Suprapubic skin (tissue), 4 donors: Measurements from ENCODE around the gene SLC25A15. TPM values are rescaled to one million over a fixed set of nuclear protein-coding genes. Genes with fewer than 3 reads are reported as not detected.

Experiments
- DNase-seq, 2 donors: peaks; one replicate each; pipeline ENCODE4 v3.0.0-alpha.2; 2019; ENCODE audit warnings: low spot score in 2 of 2
- H3K27ac ChIP-seq: fragments of 200-600 bp; sonication (generic); one replicate; pipeline ENCODE4 v1.5.1; 2019
- H3K27me3 ChIP-seq: fragments of 200-600 bp; sonication (generic); one replicate; pipeline ENCODE4 v1.5.1; 2019
- H3K36me3 ChIP-seq: fragments of 200-600 bp; sonication (generic); one replicate; pipeline ENCODE4 v1.5.1; 2019
- H3K4me1 ChIP-seq: fragments of 200-600 bp; sonication (generic); one replicate; pipeline ENCODE4 v1.5.1; 2019
- H3K4me3 ChIP-seq: fragments of 200-600 bp; sonication (generic); one replicate; pipeline ENCODE4 v1.5.1; 2019; ENCODE audit warnings: mild to moderate bottlenecking
- H3K9me3 ChIP-seq: fragments of 200-600 bp; sonication (generic); one replicate; pipeline ENCODE4 v1.5.1; 2019
- EP300 ChIP-seq: sonication (generic); formaldehyde crosslinking; IDR thresholded peaks from one replicate; pipeline ENCODE4 v1.6.1; 2017; ENCODE audit warnings: antibody characterized with exemption
- POLR2A ChIP-seq, 2 donors: fragments of 450-650 bp; IDR thresholded peaks; one replicate each; pipeline ENCODE4 v1.6.1; 2017; ENCODE audit warnings: antibody characterized with exemption in 2 of 2, mild to moderate bottlenecking in 2 of 2, moderate library complexity in 2 of 2
- POLR2AphosphoS5 ChIP-seq, 3 donors: sonication (generic); formaldehyde crosslinking; IDR thresholded peaks; one replicate each; pipeline ENCODE4 v1.6.1; 2017; ENCODE audit warnings: antibody characterized with exemption in 3 of 3
- WGBS: methylation state at CpG from one replicate; pipeline ENCODE4 v1.1.5; 2018; 5-methylcytosine and 5-hydroxymethylcytosine counted together
- total RNA-seq, 4 donors: library from RNA; depleted of rRNA; stranded (reverse); fragments of >200 nt; gene quantifications; one replicate each; pipeline ENCODE4 v1.1.0, GENCODE V29; 2016
- TF ChIP-seq, protein P1 (sequence below), 2 donors: fragments of 200-600 bp in 1 of 2; fragments of 450-650 bp in 1 of 2; sonication (generic) in 1 of 2; IDR thresholded peaks; one replicate each; pipeline ENCODE4 v1.5.1; 2016 to 2019; ENCODE audit warnings: antibody characterized with exemption in 2 of 2, mild to moderate bottlenecking in 1 of 2, moderate library complexity in 1 of 2

Gene SLC25A15
- total RNA-seq, 4 donors from 2014 or later = 4.2 to 12.1 (median 6.6) TPM

DNA sequence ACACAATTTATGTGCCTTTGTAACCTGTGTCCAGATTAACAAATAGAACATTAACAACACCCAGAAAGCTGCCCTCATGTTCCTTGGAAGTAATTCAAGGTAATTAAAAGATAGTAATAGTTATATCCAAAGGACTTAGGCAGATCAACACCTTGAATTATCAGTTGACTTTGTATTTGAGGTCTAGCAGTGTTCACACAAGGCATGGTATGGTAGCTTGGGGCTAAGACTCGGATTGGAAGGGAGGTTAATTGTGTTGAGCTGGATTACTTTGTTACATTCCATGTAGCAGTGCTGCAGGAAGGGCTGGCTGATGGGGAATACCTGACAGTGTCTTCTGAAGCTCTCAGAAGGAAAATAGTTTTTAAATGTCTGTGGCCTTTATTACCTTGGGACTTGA, 16.8 kb downstream of the SLC25A15 start:
- peaks cover 42% of the 10 kb centered on the region for H3K36me3 ChIP-seq
- no peak for TF ChIP-seq EP300
- TF ChIP-seq, protein P1, sequence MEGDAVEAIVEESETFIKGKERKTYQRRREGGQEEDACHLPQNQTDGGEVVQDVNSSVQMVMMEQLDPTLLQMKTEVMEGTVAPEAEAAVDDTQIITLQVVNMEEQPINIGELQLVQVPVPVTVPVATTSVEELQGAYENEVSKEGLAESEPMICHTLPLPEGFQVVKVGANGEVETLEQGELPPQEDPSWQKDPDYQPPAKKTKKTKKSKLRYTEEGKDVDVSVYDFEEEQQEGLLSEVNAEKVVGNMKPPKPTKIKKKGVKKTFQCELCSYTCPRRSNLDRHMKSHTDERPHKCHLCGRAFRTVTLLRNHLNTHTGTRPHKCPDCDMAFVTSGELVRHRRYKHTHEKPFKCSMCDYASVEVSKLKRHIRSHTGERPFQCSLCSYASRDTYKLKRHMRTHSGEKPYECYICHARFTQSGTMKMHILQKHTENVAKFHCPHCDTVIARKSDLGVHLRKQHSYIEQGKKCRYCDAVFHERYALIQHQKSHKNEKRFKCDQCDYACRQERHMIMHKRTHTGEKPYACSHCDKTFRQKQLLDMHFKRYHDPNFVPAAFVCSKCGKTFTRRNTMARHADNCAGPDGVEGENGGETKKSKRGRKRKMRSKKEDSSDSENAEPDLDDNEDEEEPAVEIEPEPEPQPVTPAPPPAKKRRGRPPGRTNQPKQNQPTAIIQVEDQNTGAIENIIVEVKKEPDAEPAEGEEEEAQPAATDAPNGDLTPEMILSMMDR (IDR thresholded peaks at IDR 0.05) = no peak
- no peak for TF ChIP-seq POLR2AphosphoS5 (IDR thresholded peaks at IDR 0.05)
- no peak for TF ChIP-seq POLR2A (IDR thresholded peaks at IDR 0.05)
- WGBS = 95% methylated on average over 1 of the region's 1 CpG

DNA sequence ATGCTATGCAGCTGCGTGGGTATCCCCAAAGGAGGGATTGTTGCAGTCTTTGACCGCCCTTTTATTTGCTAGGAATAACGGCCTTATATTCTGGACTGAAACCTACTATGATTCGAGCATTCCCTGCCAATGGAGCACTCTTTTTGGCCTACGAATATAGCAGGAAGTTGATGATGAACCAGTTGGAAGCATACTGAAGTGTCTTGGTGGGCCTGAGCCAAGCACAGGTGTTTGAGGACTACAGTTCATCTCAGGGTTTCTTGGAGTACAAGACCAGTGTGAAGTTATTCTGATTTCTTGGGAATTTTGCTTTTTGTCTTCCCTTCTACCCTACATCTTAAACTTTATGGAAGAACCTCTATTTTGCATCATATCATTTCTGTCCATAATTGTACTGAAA, 20.1 kb downstream of the SLC25A15 start:
- 95% methylated on average over 5 of the region's 5 CpGs for WGBS
- H3K4me3 ChIP-seq = no peak overlapping the region
- TF ChIP-seq POLR2A (IDR thresholded peaks at IDR 0.05) = no peak
- no peaks in the 10 kb centered on the region for H3K27me3 ChIP-seq
- H3K27ac ChIP-seq = no peak overlapping the region
- H3K9me3 ChIP-seq = no peaks in the 10 kb centered on the region
- no peaks in the 10 kb centered on the region for H3K4me1 ChIP-seq
- H3K36me3 ChIP-seq = peaks cover 53% of the 10 kb centered on the region
- no peak for DNase-seq

More for the DNA sequence above, 16.8 kb downstream of the SLC25A15 start:
- Histone ChIP-seq H3K27ac (no peak overlapping the region), H3K4me1 (no peaks in the 10 kb centered on the region), H3K9me3 (no peaks in the 10 kb centered on the region), H3K27me3 (no peaks in the 10 kb centered on the region), H3K4me3 (no peak overlapping the region)
- DNase-seq = no peak

DNA sequence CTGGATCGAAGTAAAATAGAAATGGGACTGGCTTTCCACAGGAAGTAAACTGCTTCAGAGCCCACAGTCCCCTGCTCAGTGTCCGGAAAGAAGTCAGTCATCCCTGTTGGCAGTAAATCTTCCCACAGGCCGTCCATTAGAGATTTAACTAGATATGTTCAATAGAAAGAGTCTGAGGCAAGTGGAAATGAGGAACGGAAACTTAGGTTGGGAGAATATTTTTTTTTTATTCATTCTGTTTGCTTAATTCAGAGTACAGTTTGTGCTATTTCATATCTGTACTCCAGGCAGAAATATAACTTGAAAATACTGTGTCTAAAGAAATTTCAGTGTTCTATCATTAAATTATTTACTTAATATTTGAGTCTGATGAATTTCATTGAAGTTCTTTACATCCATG, 22.7 kb downstream of the SLC25A15 start:
- TF ChIP-seq EP300 = no peak
- Histone ChIP-seq H3K27me3 (no peaks in the 10 kb centered on the region), H3K27ac (no peak overlapping the region), H3K4me1 (no peaks in the 10 kb centered on the region), H3K9me3 (peaks cover 10% of the 10 kb centered on the region), H3K36me3 (peaks cover 35% of the 10 kb centered on the region), H3K4me3 (no peak overlapping the region)
- 88% methylated on average over 4 of the region's 4 CpGs for WGBS
- no peak for DNase-seq

DNA sequence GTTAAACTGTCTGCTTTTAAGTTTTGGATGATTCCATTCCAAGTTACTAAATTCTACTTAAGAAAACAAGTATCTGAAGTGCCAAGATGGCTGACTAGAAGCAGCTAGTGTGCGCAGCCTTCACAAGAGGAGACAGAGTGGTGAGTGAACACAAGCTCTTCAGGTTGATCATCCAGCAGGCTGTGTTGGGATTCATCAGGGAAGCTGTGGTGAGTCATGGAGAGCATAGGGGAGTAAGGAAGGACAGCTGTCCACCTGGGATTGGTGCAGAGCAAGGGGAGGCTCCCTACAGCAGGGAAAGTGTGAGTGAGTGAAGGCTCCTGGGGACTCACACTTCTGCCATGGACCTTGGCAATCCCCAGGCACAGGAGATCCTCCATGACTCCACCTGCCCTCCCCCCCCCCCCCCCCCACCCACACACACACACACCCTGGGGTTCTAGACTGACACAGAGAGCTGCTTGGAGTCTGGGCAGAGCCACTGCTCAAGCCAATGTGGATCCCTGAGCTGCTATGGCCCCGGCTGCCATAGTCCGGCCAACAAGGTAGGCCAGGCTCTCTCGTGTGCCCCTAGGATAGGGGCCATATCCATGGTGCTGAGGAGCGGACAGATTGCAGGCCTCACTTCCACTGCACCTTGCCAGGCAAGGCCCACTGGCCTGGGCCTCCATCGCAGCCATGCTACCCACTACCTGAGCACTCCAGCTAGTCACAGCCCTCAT, 23.5 kb downstream of the SLC25A15 start:
- no peaks in the 10 kb centered on the region for H3K27me3 ChIP-seq
- DNase-seq = no peak
- no peak overlapping the region for H3K27ac ChIP-seq
- H3K9me3 ChIP-seq = peaks cover 10% of the 10 kb centered on the region
- WGBS = 92% methylated on average over 2 of the region's 6 CpGs
- no peak overlapping the region for H3K4me3 ChIP-seq
- TF ChIP-seq, protein P1 (IDR thresholded peaks at IDR 0.05) = no peak
- no peak for TF ChIP-seq EP300
- no peak for TF ChIP-seq POLR2A (IDR thresholded peaks at IDR 0.05)
- no peak for TF ChIP-seq POLR2AphosphoS5 (IDR thresholded peaks at IDR 0.05)
- H3K4me1 ChIP-seq = no peaks in the 10 kb centered on the region
- peaks cover 29% of the 10 kb centered on the region for H3K36me3 ChIP-seq

DNA sequence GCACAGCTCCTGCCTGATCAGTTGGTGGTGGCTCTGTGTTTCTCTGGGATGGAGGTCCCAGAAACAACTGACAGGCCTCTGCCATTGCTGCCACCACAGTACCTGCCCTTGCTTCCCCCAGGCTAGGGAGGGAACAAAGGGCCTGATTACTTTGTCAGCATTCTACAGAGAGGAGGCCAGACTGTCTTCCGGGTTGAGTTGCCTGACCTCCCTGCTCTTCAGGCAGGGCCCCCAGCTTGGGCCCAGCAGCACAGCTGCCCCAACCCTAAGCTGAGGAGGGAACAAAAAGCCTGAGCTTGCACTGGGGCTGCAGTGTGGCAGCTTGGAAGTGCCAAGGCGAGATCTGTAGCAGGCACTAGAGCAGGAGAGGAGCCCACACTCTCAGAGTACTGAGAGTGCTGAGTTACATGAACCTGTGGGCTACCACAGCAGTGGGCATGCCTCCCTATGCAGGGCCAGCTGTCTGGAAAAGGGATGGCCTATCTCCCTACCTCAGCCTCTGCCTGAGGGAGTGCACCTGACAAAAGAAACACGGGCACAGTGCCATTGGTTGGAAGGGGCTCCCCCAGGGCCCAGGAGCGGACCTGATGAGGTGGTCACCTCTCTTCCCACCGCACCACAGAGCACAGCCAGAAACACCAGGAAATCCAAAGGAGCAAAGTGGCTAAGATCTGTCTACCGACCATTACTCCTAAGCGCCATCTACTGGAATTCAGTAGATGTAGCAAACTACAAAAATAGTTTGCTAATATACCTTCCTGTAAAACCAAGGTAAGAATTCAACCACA, 24.4 kb downstream of the SLC25A15 start:
- Histone ChIP-seq H3K27me3 (no peaks in the 10 kb centered on the region), H3K4me1 (no peaks in the 10 kb centered on the region), H3K9me3 (peaks cover 10% of the 10 kb centered on the region), H3K4me3 (no peak overlapping the region), H3K27ac (no peak overlapping the region), H3K36me3 (peaks cover 29% of the 10 kb centered on the region)
- TF ChIP-seq POLR2AphosphoS5 (IDR thresholded peaks at IDR 0.05) (no peak), POLR2A (IDR thresholded peaks at IDR 0.05) (no peak), EP300 (no peak)
- TF ChIP-seq, protein P1 (IDR thresholded peaks at IDR 0.05) = no peak
- 69% methylated on average over 4 of the region's 7 CpGs for WGBS
- DNase-seq = no peak

DNA sequence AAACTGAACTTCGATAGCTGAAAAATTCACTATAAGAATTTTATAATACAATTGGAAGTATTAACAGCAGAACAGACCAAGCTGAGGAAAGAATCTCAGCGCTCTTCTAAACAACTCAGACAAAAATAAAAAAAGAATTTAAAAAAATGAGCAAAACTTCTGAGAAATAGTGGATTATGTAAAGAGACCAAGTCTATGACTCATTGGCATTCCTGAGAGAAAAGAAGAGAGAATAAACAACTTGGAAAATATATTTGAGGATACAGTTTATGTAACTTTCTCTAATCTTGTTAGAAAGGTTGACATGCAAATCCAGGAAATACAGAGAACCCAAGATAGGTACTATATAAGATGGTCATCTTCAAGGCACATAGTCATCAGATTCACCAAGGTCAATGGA, 25.4 kb downstream of the SLC25A15 start:
- WGBS = 98% methylated on average over 2 of the region's 2 CpGs
- Histone ChIP-seq H3K4me1 (no peaks in the 10 kb centered on the region), H3K9me3 (peaks cover 10% of the 10 kb centered on the region), H3K27ac (no peak overlapping the region), H3K4me3 (no peak overlapping the region), H3K27me3 (no peaks in the 10 kb centered on the region), H3K36me3 (peaks cover 25% of the 10 kb centered on the region)
- TF ChIP-seq POLR2AphosphoS5 (IDR thresholded peaks at IDR 0.05) = no peak
- TF ChIP-seq EP300 = no peak
- TF ChIP-seq, protein P1 (IDR thresholded peaks at IDR 0.05) = no peak
- TF ChIP-seq POLR2A (IDR thresholded peaks at IDR 0.05) = no peak
- no peak for DNase-seq
